GM21515 (cell line): Measurements from ENCODE around the gene ARHGAP45.

Source experiments
- ATAC-seq: cut with Tn5 transposase; IDR thresholded peaks from one replicate; pipeline ENCODE4 v1.9.1; 2021; ENCODE audit not compliant: unreplicated experiment

ARHGAP45 gene

GRCh38 chr19:1068009-1069001 is 1.3 kb downstream of the ARHGAP45 start:
- no peak for ATAC-seq

DNA sequence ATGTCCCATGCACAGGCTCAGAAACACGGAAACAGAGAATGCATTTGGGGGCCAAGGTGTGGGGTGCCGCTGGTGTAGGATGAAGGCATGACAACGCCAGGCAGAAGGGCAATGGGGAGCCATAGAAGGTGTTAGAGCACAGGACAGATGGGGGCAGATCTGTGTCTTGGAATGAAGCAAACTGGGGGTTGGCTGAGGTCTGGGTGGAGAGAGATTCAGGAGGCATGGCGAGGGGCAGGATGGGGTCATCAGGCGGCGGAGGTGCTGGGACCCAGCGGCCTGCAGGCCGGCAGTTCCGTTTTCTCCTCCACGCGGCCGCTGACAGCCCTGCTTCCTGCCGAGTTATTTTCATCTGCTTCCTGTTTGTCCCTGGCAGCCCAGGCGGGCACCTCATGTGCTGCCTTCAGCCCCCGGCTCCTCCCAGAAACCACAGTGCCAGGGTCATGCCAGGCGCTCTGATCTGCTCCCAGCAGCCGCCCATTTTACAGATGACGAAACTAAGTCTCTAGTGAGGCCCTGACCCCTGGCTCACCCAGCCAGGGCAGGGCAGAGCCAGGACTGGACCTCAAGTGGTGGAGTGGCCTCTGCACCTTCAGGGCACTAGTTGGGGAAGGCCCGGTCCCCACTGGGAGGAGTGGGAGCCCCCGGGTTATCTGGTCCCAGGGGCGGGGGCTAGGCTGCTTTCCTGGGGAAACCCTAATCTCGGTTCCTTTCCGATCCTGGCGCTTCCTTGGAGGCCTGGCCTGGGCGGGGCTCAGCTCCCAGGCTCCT is 2.2 kb downstream of the ARHGAP45 start:
- no peak for ATAC-seq

GRCh38 chr19:1070576-1070930 is 3.6 kb downstream of the ARHGAP45 start:
- ATAC-seq = no peak

GRCh38 chr19:1070931-1071791 is 4.2 kb downstream of the ARHGAP45 start:
- ATAC-seq = no peak

- ATAC-seq = no peak
Measured at GRCh38 chr19:1072371-1073015, 5.5 kb downstream of the ARHGAP45 start.

- ATAC-seq = no peak
Measured at GRCh38 chr19:1073063-1073955, 6.3 kb downstream of the ARHGAP45 start.

DNA sequence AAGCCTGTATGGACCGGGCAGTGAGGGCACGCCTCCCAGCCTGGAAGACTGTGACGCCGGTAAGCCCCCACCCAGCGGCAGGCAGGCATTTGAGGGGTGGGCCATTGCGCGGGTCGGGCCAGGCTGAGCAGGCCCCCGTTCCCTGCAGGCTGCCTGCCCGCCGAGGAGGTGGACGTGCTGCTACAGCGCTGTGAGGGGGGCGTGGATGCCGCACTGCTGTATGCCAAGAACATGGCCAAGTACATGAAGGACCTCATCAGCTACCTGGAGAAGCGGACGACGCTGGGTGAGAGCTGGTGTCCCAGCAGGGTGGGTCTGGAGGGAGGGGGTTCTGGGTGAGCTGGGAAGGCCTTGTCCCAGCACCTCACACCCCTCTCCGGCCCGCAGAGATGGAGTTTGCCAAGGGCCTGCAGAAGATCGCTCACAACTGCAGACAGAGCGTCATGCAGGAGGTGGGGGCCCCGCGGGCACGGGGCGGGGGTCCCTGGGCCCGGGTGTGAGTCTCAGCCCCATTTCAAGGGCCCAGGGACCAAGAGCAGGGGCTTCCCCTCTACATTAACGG is 7.1 kb downstream of the ARHGAP45 start:
- no peak for ATAC-seq

DNA sequence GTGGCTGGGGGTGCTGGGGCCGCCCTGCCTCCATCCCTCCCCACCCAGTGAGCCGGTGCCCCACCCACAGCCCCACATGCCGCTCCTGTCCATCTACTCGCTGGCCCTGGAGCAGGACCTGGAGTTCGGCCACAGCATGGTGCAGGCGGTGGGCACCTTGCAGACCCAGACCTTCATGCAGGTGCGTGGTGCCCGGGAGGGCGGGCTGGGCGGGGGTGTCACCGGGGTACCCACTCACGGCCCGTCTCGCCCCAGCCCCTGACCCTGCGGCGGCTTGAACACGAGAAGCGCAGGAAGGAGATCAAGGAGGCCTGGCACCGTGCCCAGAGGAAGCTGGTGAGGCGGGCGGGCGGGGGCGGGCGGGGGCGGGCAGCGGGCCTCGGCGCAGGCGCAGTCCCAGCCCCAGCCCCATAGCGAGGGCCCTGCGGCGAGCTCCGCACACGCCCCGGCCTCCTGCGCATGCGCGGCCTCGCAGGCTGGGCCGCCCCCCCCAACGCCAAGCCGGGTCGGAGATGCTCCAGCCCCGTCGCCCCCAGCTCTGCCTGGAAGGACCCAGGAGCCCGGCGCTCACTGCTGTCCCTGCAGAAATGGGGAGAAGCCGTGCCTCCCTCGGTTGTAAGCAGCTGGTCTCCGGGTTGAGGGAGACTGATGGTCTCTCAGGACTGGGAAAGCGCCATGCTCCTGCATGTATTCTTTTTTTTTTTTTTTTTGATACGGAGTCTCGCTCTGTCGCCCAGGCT is 7.7 kb downstream of the ARHGAP45 start:
- ATAC-seq = no peak

GRCh38 chr19:1076046-1076386 is 9.0 kb downstream of the ARHGAP45 start:
- no peak for ATAC-seq

DNA sequence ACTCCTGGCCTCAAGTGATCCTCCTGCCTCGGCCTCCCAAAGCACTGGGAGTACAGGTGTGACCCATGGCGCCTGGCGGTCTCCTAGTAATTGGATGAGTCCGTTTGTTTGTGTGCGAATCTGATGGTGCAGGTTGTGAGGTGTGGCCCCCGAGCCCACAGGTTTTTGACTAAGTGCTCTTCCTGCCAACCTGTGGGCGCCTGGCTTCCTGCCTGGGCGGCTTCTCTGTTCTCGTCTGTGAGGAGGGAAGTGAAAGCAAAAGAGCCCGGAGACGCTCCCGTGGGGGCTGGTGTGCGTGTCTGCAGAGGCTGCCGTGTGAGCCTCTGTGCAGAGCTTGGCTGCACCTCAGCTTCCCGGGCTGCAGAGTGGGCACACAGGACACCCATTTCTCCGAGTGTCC is 10.0 kb downstream of the ARHGAP45 start:
- ATAC-seq = peak; percentile 50

- ATAC-seq = no peak
Measured at GRCh38 chr19:1079566-1080111, 12.7 kb downstream of the ARHGAP45 start.

DNA sequence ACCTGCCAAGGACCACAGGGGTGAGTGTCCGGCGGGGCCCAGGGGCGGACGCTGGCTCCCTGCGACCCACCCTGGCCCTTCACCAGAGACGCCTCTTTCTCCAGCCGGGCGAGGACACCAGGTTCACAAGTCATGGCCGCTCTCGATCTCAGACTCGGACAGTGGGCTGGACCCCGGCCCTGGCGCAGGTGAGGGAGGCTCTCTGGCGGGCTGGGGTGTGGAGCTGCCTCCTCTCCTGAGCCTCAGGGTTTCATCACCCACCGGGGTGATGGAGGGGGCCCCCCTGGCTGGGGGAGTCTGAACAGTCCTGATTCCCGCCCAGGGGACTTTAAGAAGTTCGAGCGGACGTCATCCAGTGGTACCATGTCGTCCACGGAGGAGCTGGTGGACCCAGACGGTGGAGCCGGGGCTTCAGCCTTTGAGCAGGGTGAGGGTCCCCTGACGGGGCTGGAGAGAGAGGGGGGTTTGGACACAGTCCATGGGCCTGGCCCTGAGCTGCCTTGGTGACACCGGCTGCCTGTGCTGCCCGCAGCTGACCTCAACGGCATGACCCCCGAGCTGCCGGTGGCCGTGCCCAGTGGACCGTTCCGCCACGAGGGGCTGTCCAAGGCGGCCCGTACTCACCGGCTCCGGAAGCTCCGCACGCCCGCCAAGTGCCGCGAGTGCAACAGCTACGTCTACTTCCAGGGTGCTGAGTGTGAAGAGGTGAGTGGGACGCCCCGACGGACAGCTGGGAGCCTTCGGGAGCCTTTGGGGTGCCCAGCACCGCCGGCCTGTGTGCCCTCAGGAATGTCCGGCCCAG is 13.6 kb downstream of the ARHGAP45 start:
- no peak for ATAC-seq

GRCh38 chr19:1081301-1082164 is 14.6 kb downstream of the ARHGAP45 start:
- ATAC-seq = no peak

GRCh38 chr19:1082165-1082927 is 15.4 kb downstream of the ARHGAP45 start:
- peak; percentile 42 for ATAC-seq

DNA sequence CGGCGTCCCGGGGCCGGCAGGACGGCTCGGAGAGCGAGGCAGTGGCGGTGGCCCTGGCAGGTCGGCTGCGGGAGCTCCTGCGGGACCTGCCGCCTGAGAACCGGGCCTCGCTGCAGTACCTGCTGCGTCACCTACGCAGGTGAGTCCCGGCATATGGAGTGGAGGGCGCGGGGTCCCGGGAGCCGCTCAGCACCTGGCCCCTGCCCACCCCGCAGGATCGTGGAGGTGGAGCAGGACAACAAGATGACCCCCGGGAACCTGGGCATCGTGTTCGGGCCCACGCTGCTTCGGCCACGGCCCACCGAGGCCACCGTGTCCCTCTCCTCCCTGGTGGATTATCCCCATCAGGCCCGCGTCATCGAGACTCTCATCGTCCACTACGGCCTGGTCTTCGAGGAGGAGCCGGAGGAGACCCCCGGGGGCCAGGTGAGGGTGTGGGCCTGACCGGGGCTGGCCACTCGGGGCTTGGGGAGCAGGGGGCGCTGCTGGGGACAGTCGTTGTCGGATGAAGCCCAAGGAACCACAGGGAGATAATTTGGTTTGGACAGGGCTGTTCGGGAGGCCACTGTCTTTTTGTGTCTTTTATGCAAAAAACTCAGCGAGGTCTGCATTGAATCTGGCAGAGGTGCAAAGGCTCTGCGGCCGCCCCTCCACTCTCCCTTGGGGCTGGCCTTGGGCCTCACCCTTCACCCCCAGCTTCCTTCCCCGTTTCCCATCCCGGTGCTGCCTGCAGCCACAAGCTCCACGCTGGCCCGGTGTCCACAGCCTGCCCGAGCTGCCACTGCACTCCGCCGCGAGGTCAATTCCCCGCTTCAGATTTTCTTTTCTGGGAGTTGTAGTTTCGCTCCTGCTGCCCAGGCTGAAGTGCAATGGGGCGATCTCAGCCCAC is 16.2 kb downstream of the ARHGAP45 start:
- ATAC-seq = no peak
